Smooth muscle cell (in vitro differentiated cells): ENCODE results near the gene MUC5B. TPM values are rescaled to one million over a fixed set of nuclear protein-coding genes. Genes with fewer than 3 reads are reported as not detected.

Experiments
- DNase-seq: peaks from one replicate; lab custom pipeline; 2025; ENCODE audit not compliant: unreplicated experiment; lab: John Stamatoyannopoulos, UW
- H2AFZ ChIP-seq: fragments of 200-600 bp; sonication (generic); 2 replicates; pipeline ENCODE4 v1.6.0; 2016; ENCODE audit warnings: antibody characterized with exemption, low read depth, mild to moderate bottlenecking
- H3F3A ChIP-seq: fragments of 200-600 bp; sonication (generic); 2 replicates; pipeline ENCODE4 v1.6.0; 2017; ENCODE audit warnings: antibody characterized with exemption, low read depth
- H3K27ac ChIP-seq: fragments of 200-600 bp; sonication (generic); 2 replicates; pipeline ENCODE4 v1.5.1; 2016; ENCODE audit warnings: low read depth, mild to moderate bottlenecking
- H3K27me3 ChIP-seq: fragments of 200-600 bp; sonication (generic); 2 replicates; pipeline ENCODE4 v1.6.1; 2016; ENCODE audit warnings: low read depth, mild to moderate bottlenecking
- H3K36me3 ChIP-seq: fragments of 200-600 bp; sonication (generic); 2 replicates; pipeline ENCODE4 v1.5.1; 2016; ENCODE audit warnings: low read depth
- H3K4me1 ChIP-seq: fragments of 200-600 bp; sonication (generic); 2 replicates; pipeline ENCODE4 v1.5.1; 2016; ENCODE audit warnings: low read depth
- H3K4me2 ChIP-seq: fragments of 200-600 bp; sonication (generic); 2 replicates; pipeline ENCODE4 v1.6.0; 2016; ENCODE audit warnings: mild to moderate bottlenecking
- H3K4me3 ChIP-seq: fragments of 200-600 bp; sonication (generic); 2 replicates; pipeline ENCODE4 v1.5.1; 2016; ENCODE audit warnings: mild to moderate bottlenecking
- H3K79me2 ChIP-seq: fragments of 200-600 bp; sonication (generic); 2 replicates; pipeline ENCODE4 v1.6.0; 2016; ENCODE audit warnings: low read depth, mild to moderate bottlenecking
- H3K9ac ChIP-seq: fragments of 200-600 bp; sonication (generic); 2 replicates; pipeline ENCODE4 v1.6.0; 2016; ENCODE audit warnings: low read depth
- H3K9me3 ChIP-seq: fragments of 200-600 bp; sonication (generic); replicated peaks from 2 replicates; pipeline ENCODE4 v1.5.1; 2016; ENCODE audit warnings: low read depth
- H4K20me1 ChIP-seq: fragments of 200-600 bp; sonication (generic); 2 replicates; pipeline ENCODE4 v1.6.0; 2016; ENCODE audit warnings: low read depth
- CTCF ChIP-seq: fragments of 200-600 bp; sonication (generic); IDR thresholded peaks from 2 replicates; pipeline ENCODE4 v1.5.1; 2017; ENCODE audit warnings: borderline replicate concordance, mild to moderate bottlenecking, antibody characterized with exemption; ENCODE audit not compliant: insufficient read depth, poor library complexity, severe bottlenecking
- WGBS: methylation state at CpG from one replicate; pipeline ENCODE4 v1.1.7; 2016; ENCODE audit warnings: low lambda C conversion rate; 5-methylcytosine and 5-hydroxymethylcytosine counted together
- polyA plus RNA-seq: library from polyadenylated mRNA; unstranded; fragments of >200 nt; fragmentation: Nextera tagmentation; extraction: Ambion mirVana; gene quantifications from 2 replicates; pipeline ENCODE4 v1.2.1, GENCODE V29; 2016
- total RNA-seq: library from RNA; depleted of rRNA; stranded (reverse); fragments of >200 nt; gene quantifications from 2 replicates; pipeline ENCODE4 v1.2.3, GENCODE V29; 2014

The MUC5B gene
- total and polyA plus RNA-seq, 2 experiments from 2014 or later: not detected

GRCh38 chr11:1295591-1295990 lies 72.7 kb downstream of the MUC5B start:
- WGBS: 96% methylated on average over 18 of the region's 23 CpGs
- H3K36me3 ChIP-seq: no peaks in the 10 kb centered on the region
- no peak overlapping the region for H2AFZ ChIP-seq
- no peak overlapping the region for H3K9ac ChIP-seq
- no peak overlapping the region for H3K27ac ChIP-seq
- peaks cover 89% of the 10 kb centered on the region for H4K20me1 ChIP-seq
- peaks cover 54% of the 10 kb centered on the region for H3K79me2 ChIP-seq
- no peaks in the 10 kb centered on the region for H3F3A ChIP-seq
- H3K4me1 ChIP-seq: no peaks in the 10 kb centered on the region
- H3K4me2 ChIP-seq: no peak overlapping the region
- H3K9me3 ChIP-seq: no peaks in the 10 kb centered on the region
- H3K27me3 ChIP-seq: no peaks in the 10 kb centered on the region
- no peak overlapping the region for H3K4me3 ChIP-seq
- TF ChIP-seq CTCF: no peak
- DNase-seq: no peak

GRCh38 chr11:1296287-1296686 lies 73.4 kb downstream of the MUC5B start:
- H3K4me2 ChIP-seq: no peak overlapping the region
- no peak for TF ChIP-seq CTCF
- peaks cover 89% of the 10 kb centered on the region for H4K20me1 ChIP-seq
- no peak overlapping the region for H3K9ac ChIP-seq
- no peaks in the 10 kb centered on the region for H3K36me3 ChIP-seq
- DNase-seq: no peak
- WGBS: 99% methylated on average over 9 of the region's 9 CpGs
- H3K27ac ChIP-seq: no peak overlapping the region
- no peaks in the 10 kb centered on the region for H3F3A ChIP-seq
- H3K4me3 ChIP-seq: no peak overlapping the region
- no peaks in the 10 kb centered on the region for H3K4me1 ChIP-seq
- H3K27me3 ChIP-seq: no peaks in the 10 kb centered on the region
- no peaks in the 10 kb centered on the region for H3K9me3 ChIP-seq
- peaks cover 61% of the 10 kb centered on the region for H3K79me2 ChIP-seq
- no peak overlapping the region for H2AFZ ChIP-seq

- Histone ChIP-seq H3K4me2 (no peak overlapping the region), H3K27me3 (no peaks in the 10 kb centered on the region), H3K79me2 (peaks cover 68% of the 10 kb centered on the region), H3K36me3 (no peaks in the 10 kb centered on the region), H2AFZ (no peak overlapping the region), H3K27ac (no peak overlapping the region), H3K4me1 (no peaks in the 10 kb centered on the region), H3K9ac (no peak overlapping the region), H3K9me3 (no peaks in the 10 kb centered on the region), H3K4me3 (no peak overlapping the region), H4K20me1 (peaks cover 89% of the 10 kb centered on the region), H3F3A (no peaks in the 10 kb centered on the region)
- TF ChIP-seq CTCF: no peak
- DNase-seq: no peak
- 97% methylated on average over 25 of the region's 25 CpGs for WGBS
Observed at GRCh38 chr11:1297011-1297575, 74.2 kb downstream of the MUC5B start.
